LNCaP clone FGC (cell line): Measurements from ENCODE around the gene CCND1.

Experiments
- DNase-seq: peaks from one replicate; pipeline ENCODE4 v3.0.0-alpha.2; 2011; ENCODE audit warnings: low read depth
- H3K4me3 ChIP-seq: 2 replicates; pipeline ENCODE4 v1.5.1; 2011; ENCODE audit warnings: mild to moderate bottlenecking, low read depth, low read length, control low read depth
- TF ChIP-seq, protein P1 (sequence below): IDR thresholded peaks from 2 replicates; pipeline ENCODE4 v1.5.1; 2012; ENCODE audit warnings: mild to moderate bottlenecking; ENCODE audit not compliant: control insufficient read depth, insufficient read depth; ENCODE audit errors: extremely low read depth

Gene CCND1

DNA sequence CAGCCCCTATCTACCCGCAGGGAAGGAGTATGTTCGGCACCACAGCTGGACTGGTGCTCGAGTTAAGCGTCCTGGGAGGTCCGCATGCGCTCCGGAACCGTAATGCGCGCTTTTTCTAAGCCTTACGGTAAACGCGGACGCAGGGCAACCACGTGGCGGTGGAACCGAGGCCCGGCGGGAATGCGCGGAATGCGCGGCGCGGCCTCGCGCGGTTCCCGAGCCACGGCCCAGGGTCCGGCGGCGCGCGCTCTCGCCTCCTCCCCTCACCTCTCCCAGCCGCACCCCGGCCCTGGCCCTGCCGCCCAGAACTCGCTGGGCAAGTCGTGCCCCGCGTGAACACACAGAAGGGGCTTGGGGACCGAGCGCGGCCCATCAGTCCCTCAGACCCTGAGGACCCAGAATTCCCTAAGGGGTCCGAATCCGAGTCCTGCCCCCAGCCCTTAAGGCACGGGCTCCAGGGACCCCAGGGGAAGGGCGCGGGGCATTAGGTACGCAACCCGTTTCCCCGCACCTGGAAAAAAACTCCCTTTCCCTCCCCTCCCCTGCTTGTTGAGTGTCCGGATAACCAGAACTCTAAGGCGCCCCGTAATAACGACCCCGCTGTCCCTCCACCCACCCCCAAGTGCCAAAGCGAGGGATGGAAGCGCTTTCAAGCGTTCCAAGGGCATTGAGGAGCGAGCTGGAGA is 4.3 kb upstream of the CCND1 start:
- H3K4me3 ChIP-seq, result no peak overlapping the region
- TF ChIP-seq, protein P1, sequence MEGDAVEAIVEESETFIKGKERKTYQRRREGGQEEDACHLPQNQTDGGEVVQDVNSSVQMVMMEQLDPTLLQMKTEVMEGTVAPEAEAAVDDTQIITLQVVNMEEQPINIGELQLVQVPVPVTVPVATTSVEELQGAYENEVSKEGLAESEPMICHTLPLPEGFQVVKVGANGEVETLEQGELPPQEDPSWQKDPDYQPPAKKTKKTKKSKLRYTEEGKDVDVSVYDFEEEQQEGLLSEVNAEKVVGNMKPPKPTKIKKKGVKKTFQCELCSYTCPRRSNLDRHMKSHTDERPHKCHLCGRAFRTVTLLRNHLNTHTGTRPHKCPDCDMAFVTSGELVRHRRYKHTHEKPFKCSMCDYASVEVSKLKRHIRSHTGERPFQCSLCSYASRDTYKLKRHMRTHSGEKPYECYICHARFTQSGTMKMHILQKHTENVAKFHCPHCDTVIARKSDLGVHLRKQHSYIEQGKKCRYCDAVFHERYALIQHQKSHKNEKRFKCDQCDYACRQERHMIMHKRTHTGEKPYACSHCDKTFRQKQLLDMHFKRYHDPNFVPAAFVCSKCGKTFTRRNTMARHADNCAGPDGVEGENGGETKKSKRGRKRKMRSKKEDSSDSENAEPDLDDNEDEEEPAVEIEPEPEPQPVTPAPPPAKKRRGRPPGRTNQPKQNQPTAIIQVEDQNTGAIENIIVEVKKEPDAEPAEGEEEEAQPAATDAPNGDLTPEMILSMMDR, result no peak
- no peak for DNase-seq

DNA sequence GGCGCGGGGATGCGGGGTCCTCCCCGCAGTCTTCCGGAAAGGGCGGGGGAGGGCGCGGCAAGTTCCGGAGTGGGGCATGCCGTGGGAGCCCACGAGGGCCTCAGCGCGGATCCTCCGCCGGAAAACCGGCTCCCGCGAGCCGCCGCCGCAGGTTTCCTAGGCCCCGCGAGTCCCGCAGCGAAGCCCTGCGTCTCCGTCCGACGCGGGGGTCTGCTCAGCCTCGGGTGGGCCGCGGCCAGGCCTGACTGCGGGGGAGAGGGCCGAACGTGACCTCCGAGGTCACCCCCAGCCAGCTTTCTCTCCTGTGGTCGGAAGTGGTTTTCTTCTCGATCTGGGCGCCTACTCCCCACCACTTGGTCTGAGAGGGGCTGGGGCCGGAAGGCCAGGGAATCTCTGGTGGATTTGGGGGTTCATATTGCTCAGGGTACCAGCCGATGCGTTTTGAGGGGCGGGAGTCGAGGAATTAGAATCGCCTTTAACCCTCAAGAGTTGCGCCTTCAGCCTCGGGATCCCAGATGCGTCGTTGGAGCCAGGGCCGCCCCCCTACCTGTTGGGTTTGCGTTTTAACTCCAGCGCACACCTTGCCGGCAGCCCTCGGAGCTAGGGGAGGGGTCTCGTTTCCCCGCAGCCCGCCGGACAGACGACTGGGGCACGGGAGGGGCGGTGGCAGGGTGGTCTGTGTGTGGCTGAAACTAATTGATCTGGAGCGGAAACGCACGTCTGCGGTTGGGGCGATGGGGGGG is 3.6 kb upstream of the CCND1 start:
- no peak for DNase-seq
- TF ChIP-seq, protein P1, result no peak
- H3K4me3 ChIP-seq, result peak overlapping the region; percentile 100

DNA sequence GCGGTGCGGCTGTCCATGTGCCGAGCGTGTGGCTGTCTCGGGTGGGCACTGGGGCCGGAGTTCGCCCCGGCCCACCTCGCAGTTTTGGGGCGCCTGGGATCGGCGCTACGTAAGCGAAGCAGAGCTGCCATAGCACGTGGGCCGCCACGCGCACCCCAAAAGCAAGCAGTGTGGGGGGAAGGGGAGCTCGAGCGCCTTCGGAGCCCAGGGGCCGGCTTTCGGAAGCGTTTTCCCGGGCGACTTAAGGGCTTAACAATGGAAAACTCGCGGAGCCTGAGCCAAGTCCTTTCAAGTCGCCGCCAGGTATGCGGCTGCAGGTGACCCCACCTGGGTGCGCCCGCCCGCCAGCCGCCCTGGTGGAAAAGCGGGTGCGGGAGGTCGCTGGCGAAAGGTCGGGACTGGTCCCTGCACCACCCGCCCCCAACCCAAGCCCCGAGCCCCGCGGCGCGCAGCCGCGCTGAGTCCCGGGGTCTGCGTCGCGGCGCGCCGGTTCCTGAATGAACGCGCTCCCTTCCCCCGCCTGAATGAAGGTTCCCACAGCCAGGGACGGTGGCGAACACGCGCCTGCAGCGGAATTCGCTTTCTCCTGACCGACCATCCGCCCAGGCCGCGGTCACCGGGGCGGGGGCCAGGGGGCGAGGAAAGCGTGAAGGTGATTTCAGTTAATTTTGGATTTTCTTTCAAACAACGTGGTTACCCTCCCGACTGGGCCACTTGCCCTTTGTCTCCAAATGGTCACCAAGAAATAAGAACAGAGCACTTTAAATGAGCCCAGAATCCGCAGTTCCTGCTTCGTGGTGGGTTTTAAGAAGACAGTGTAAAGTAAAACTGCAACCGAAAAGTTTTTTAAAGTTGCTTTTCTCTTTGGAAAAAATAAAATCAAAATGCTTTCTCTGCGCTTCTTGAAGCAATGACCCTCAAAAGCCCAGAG is 2.8 kb upstream of the CCND1 start:
- H3K4me3 ChIP-seq, result peak overlapping the region; percentile 100
- no peak for DNase-seq
- TF ChIP-seq, protein P1, result no peak

DNA sequence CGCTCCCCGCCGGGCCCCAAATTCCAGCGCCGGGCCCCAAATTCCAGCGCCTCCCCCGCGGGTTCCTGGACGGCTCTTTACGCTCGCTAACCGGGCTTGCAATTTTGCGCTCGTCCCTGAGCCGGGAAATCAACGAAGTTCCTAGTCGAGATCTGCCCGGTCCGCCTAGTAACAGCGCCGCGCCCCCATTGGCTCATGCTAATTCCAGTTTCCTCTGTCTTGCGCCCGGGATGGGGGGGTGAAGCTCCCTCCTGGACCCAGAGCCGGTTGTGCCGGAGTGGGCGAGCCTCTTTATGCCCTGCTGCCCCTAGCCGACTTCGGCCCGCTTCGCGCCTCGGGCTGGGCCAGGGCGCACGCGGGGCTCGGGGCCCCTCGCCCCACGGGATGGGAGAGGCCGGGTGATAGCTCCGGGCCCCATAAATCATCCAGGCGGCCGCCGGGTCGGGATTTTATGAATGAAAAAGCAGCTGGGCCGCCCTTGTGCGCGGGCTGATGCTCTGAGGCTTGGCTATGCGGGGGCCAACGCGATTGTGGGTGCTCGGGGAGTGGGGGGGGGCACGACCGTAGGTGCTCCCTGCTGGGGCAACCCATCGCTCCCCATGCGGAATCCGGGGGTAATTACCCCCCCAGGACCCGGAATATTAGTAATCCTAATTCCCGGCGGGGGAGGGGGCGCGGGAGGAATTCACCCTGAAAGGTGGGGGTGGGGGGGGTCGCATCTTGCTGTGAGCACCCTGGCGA is 1.8 kb upstream of the CCND1 start:
- TF ChIP-seq, protein P1, result no peak
- H3K4me3 ChIP-seq, result peak overlapping the region; percentile 100

DNA sequence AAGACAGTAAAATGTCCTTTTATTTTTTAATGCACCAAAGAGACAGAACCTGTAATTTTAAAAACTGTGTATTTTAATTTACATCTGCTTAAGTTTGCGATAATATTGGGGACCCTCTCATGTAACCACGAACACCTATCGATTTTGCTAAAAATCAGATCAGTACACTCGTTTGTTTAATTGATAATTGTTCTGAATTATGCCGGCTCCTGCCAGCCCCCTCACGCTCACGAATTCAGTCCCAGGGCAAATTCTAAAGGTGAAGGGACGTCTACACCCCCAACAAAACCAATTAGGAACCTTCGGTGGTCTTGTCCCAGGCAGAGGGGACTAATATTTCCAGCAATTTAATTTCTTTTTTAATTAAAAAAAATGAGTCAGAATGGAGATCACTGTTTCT is 1.1 kb upstream of the CCND1 start:
- no peak for DNase-seq
- TF ChIP-seq, protein P1, result no peak
- peak overlapping the region; percentile 100 for H3K4me3 ChIP-seq

More for the DNA sequence above, 1.8 kb upstream of the CCND1 start:
- DNase-seq, result peak; percentile 94
